ENCODE results near the gene OSBPL10.
"Not testable (repeated sequence)": the region's sequence is repeated elsewhere in the genome, so short reads cannot be mapped to it uniquely, and the experiment has no call there.

The OSBPL10 gene

DNA sequence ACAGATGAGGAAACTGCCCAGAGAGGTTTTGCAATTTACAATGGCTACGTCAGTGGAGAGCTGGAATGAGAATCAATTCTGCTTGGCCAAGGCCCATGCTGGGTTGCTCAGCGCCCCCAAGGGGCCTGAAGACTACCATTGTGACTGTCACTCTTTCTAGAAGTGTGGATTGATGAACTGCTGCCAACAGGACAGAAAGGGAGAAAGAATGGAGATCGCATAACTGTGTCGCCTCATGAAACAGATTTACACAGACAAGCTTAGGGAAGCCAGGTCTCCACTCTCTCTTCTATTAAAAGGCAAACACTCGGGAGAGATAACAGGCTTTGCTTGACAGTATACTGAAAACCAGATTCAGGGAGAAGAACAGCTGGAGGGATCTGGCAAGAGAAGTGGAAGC is 288.3 kb downstream of the OSBPL10 start:
- peaks cover 26% of the 10 kb centered on the region for H3K36me3 Mint-ChIP-seq (ENCODE audit: low read depth)
- TF ChIP-seq, protein P1, sequence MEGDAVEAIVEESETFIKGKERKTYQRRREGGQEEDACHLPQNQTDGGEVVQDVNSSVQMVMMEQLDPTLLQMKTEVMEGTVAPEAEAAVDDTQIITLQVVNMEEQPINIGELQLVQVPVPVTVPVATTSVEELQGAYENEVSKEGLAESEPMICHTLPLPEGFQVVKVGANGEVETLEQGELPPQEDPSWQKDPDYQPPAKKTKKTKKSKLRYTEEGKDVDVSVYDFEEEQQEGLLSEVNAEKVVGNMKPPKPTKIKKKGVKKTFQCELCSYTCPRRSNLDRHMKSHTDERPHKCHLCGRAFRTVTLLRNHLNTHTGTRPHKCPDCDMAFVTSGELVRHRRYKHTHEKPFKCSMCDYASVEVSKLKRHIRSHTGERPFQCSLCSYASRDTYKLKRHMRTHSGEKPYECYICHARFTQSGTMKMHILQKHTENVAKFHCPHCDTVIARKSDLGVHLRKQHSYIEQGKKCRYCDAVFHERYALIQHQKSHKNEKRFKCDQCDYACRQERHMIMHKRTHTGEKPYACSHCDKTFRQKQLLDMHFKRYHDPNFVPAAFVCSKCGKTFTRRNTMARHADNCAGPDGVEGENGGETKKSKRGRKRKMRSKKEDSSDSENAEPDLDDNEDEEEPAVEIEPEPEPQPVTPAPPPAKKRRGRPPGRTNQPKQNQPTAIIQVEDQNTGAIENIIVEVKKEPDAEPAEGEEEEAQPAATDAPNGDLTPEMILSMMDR (IDR thresholded peaks at IDR 0.05): no peak
- no peak overlapping the region for H3K4me3 Mint-ChIP-seq
- peaks cover 25% of the 10 kb centered on the region for H3K9me3 Mint-ChIP-seq
- no peaks in the 10 kb centered on the region for H3K27me3 Mint-ChIP-seq (ENCODE audit: low read depth, poor library complexity)
- DNase-seq: no peak
- H3K27ac Mint-ChIP-seq: no peak overlapping the region
- H3K4me1 Mint-ChIP-seq: peaks cover 16% of the 10 kb centered on the region

DNA sequence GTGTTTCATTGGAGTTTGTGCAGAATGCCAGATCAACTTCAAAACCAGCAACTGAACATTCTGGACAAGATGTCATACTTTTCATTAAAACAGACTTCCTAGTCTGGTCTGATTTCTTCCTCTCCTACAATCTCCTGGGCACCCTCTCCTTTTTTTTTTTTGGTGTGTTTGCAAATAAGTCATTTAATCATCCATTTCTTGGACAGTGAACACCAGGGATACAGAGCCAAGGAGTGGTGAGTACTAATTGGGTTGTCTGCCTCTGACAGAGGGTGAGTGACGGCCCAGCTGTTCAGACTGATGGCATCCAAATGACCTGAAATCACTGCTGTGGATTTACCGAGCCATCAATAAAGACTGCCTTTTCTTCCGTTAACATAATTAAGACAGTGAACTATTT is 290.3 kb downstream of the OSBPL10 start:
- Mint-ChIP-seq H3K27me3 (ENCODE audit: low read depth, poor library complexity) (no peaks in the 10 kb centered on the region), H3K4me1 (peaks cover 30% of the 10 kb centered on the region), H3K4me3 (no peak overlapping the region), H3K36me3 (ENCODE audit: low read depth) (peaks cover 26% of the 10 kb centered on the region), H3K27ac (no peak overlapping the region), H3K9me3 (peaks cover 25% of the 10 kb centered on the region)
- TF ChIP-seq, protein P1 (IDR thresholded peaks at IDR 0.05): no peak
- no peak for DNase-seq

DNA sequence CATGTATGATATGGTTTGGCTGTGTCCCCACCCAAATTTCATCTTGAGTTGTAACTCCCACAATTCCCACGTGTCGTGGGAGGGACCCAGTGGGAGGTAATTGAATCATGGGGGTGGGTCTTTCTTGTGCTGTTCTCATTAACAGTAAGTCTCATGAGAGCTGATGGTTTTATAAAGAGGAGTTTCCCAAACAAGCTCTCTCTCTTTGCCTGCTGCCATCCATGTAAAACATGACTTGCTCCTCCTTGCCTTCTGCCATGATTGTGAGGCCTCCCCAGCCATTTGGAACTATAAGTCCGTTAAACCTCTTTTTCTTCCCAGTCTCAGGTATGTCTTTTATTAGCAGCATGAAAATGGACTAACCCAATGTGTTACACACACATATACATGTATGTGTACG is 291.5 kb downstream of the OSBPL10 start:
- not testable (repeated sequence) for DNase-seq; H3K27ac Mint-ChIP-seq; H3K4me3 Mint-ChIP-seq; H3K27me3 Mint-ChIP-seq (ENCODE audit: low read depth, poor library complexity)
- Mint-ChIP-seq H3K4me1 (peaks cover 34% of the 10 kb centered on the region), H3K36me3 (ENCODE audit: low read depth) (peaks cover 26% of the 10 kb centered on the region), H3K9me3 (peaks cover 25% of the 10 kb centered on the region)

DNA sequence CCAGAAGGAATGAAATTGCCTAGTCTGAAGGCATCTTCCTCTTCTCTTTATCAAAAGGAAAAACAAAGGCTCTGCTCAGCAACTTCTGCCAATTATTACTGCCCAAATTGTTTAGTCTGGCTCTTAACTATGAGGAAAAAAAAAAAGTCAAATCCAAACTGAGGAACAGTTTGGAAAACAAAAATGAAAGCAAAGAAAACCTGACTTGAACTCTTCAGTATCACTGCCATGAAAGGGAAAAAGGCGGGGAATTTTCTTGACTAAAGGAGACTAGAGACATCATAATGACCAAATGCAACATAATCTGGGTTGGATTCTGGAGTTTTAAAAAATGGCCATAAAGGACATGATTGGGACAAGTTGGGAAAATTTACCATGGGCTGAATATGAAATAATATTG is 292.1 kb downstream of the OSBPL10 start:
- Mint-ChIP-seq H3K4me1 (peaks cover 34% of the 10 kb centered on the region), H3K27ac (no peak overlapping the region), H3K4me3 (no peak overlapping the region), H3K27me3 (ENCODE audit: low read depth, poor library complexity) (no peaks in the 10 kb centered on the region), H3K9me3 (peaks cover 25% of the 10 kb centered on the region), H3K36me3 (ENCODE audit: low read depth) (peaks cover 28% of the 10 kb centered on the region)
- TF ChIP-seq, protein P1 (IDR thresholded peaks at IDR 0.05): no peak
- DNase-seq: no peak

DNA sequence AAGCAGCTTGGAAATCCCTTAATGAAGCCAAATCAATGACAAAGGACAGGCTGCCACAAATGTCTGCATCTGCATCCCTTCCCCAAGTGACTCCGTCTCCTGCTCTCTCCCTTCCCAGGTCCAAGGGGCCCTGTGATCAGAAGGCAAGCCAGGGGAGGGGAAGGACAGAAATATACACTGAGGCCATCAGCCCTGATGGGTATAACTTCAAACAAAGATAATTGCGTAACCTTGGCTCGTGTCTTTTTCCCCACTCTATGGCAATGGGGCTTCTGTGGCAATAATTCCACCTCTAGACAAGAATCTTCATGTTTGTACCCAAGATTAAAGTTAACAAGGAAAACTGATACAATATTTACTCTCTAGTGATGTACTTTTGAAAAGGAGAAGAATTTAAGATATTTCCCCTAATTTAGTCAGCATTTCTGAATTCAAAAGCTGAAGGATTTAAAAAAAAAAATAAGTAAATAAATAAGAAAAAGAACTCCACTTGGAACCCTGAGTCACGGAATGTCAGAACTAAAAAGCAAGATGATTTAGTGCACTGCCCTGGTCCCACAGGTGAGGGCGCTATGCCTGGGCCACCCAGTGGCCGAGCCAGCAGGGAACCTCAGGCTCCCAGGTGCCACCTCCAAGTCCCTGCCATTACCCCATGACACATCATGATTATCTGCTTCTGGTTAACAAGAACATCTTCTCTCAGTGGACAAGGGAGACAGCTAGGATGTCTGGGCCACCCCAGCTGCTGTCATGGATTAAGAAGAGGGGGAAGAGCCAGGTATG is 293.9 kb downstream of the OSBPL10 start:
- TF ChIP-seq, protein P1 (IDR thresholded peaks at IDR 0.05): no peak
- Mint-ChIP-seq H3K4me1 (peaks cover 34% of the 10 kb centered on the region), H3K27ac (no peak overlapping the region), H3K36me3 (ENCODE audit: low read depth) (peaks cover 46% of the 10 kb centered on the region), H3K9me3 (peaks cover 25% of the 10 kb centered on the region), H3K4me3 (no peak overlapping the region), H3K27me3 (ENCODE audit: low read depth, poor library complexity) (no peaks in the 10 kb centered on the region)
- DNase-seq: no peak

DNA sequence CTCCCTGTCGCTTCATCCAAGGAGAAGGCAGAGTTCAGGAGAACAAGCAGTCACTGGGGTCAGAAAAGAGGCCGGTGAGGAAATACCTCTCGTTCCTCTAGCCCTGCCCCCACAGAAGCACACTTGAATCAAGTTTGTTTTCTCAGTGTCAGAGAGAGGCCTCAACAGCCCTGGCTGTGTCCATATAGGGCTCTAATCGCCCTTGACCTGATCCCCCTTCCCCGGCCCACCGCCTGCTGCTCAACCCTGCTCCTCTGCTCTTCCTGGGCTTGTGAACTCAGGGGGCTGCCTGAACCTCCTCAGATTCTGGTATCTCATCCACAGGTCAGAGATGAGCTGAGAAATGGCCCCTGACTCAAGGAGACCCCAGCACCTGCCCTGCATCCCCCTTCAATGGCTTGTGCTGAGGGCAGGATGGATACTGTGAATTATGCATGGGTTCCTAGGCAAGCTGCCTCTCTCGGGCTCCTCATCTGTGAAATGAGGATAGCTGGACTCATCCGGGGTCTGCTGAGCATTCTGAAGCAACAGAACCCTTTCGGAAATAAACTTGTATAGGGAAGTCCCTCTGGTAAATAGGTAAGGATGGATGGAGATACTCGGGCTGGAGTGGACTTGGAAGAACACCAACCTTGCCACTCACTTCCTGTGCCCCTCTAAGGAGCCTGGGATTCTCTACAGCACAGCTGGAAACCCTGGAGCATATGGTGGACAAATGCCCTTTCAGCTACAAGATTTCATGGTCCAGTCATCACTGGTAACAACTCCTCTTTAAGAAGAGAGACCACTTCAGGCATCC is 300.8 kb downstream of the OSBPL10 start:
- peak overlapping the region; percentile 86 for H3K27ac Mint-ChIP-seq

More for the DNA sequence above, 300.8 kb downstream of the OSBPL10 start:
- H3K27me3 Mint-ChIP-seq (ENCODE audit: low read depth, poor library complexity): no peaks in the 10 kb centered on the region
- H3K9me3 Mint-ChIP-seq: no peaks in the 10 kb centered on the region
- peaks cover 20% of the 10 kb centered on the region for H3K36me3 Mint-ChIP-seq (ENCODE audit: low read depth)
- H3K4me3 Mint-ChIP-seq: no peak overlapping the region
- DNase-seq: peak; percentile 19
- TF ChIP-seq, protein P1 (IDR thresholded peaks at IDR 0.05): no peak
- H3K4me1 Mint-ChIP-seq: peaks cover 49% of the 10 kb centered on the region

Measured in nephron progenitor cell (in vitro differentiated cells).